ENCODE measurements around the gene SLC38A11.

DNA sequence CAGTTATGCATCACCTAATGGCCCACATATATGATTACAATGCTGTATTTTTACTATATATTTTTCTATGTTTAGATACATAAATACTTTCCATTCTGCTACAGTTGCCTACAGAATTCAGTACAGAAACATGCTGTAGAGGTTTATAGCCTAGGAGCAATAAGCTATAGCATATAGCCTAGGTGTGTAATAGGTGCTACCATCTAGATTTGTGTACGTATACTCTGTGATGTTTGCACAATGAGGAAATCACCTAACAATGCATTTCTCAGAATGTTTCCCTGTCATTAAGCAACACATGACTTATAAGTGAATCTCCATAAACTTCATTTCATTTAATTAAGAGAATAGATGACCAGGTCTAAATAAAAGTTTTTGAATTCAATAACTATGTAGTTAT lies 43.5 kb downstream of the SLC38A11 start:
- TF ChIP-seq, protein P1, sequence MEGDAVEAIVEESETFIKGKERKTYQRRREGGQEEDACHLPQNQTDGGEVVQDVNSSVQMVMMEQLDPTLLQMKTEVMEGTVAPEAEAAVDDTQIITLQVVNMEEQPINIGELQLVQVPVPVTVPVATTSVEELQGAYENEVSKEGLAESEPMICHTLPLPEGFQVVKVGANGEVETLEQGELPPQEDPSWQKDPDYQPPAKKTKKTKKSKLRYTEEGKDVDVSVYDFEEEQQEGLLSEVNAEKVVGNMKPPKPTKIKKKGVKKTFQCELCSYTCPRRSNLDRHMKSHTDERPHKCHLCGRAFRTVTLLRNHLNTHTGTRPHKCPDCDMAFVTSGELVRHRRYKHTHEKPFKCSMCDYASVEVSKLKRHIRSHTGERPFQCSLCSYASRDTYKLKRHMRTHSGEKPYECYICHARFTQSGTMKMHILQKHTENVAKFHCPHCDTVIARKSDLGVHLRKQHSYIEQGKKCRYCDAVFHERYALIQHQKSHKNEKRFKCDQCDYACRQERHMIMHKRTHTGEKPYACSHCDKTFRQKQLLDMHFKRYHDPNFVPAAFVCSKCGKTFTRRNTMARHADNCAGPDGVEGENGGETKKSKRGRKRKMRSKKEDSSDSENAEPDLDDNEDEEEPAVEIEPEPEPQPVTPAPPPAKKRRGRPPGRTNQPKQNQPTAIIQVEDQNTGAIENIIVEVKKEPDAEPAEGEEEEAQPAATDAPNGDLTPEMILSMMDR (optimal IDR thresholded peaks at IDR 0.05 in 1 of 3, IDR thresholded peaks at IDR 0.05 in 1 of 3, conservative IDR thresholded peaks at IDR 0.05 in 1 of 3; ENCODE audit: extremely low read depth in 1 of 3, insufficient read depth in 2 of 3, low read length in 3 of 3): no peak
- no peak for TF ChIP-seq EZH2 (IDR thresholded peaks at IDR 0.05; ENCODE audit: low read length)

All from keratinocyte (primary cell).